IPS-NIHi11 (cell line): ENCODE data around the gene TAS1R2.
"Not testable (repeated sequence)": the region's sequence is repeated elsewhere in the genome, so short reads cannot be mapped to it uniquely, and the experiment has no call there.

ENCODE experiments used
- DNase-seq: peaks from one replicate; pipeline ENCODE4 v3.0.0; 2012; ENCODE audit warnings: mixed read lengths, low spot score

TAS1R2 gene

GRCh38 chr1:18859560-18859959 lies at the start of gene TAS1R2:
TSS of gene TAS1R2 (minus strand) at chr1:18859660. CDS start at chr1:18859660, 0 bp downstream.
- DNase-seq, result no peak

GRCh38 chr1:18907917-18908845 lies 48.7 kb upstream of the TAS1R2 start:
- no peak for DNase-seq

DNA sequence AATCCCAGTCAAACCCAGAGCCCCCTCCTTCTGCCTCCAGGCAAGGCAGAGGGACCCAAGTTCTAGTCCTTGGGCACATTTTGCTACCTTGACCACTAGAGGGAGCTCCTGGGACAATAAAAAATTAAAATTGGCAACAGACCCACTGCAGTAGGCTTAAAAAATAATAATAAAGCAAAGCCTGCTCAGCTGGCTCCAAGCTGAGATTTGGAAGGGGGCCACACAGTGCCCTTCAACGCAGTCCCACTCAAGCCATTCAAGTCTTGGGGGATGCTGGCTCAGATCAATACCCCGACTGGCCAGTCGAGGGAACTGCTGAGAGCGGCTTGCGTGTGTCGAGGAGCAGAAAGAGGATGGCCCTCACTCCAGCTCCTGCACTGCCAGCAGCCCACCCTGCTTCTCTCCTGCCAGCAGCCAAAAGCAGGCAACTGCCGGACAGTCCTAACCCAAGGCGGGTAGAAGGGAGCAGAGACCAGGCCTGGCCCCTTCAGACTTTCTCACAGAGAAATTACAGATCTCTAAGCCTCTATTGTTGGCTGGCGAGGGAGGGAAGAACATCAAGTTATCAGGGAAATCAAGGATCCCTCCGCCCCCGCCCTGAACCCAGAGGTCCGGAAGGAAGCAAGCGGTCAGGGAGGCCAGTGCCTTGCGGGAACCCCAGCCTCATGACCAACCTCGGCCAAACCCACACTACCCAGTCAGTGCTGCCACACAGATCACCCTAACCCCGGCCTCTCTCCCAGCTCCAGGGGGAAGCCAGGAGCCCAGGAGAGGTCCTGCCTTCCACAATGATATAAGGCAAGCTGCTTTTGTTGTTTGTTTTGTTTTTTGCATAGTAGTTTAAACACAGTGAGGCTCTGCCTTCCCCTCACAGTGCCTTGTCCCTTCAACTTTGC lies 47.8 kb upstream of the TAS1R2 start:
- DNase-seq, result peak; percentile 70

GRCh38 chr1:18903291-18903756 lies 43.9 kb upstream of the TAS1R2 start:
- no peak for DNase-seq

DNA sequence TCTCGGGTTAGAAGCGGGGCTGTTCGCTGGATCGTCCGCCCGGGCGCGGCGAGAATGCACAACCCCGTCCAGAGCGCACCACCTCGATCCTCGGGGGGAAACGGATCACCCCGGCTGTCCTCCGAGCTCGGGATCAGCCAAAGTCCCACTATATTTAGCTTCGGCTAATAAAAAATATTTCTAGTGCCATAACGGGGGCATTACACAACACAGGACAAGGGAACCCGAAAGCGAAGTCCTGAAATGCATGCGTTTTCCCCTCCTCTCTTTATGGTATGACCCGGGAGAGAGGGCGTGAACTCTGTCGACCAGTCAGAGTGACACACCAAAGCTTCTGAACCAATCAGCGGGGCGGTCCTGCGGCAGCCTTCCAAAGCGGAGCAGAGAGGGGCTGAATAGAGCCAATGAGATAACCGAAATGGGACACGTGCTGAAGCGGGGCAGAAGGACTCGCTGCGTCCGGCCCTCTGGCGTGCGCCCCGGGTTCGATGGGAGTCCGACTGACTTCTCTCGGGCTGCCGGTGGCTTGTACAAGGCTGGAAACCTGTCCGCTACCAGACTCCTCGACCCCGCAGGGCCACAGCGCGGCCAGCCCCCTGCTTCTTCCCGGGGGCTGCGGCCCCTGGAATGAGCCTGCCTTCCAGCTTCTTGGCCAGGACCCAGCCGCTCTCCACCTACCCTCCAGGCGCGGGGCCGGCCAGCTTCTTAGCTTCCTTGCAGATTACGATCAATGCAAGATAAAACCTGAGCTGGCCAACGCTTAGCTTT lies 43.2 kb upstream of the TAS1R2 start, which contains the start of gene ALDH4A1:
ALDH4A1 (minus strand) TSS at position 33 of the 768 bp plus-strand sequence; CDS start at position 1, 32 bp downstream.
- peak; percentile 99 for DNase-seq

DNA sequence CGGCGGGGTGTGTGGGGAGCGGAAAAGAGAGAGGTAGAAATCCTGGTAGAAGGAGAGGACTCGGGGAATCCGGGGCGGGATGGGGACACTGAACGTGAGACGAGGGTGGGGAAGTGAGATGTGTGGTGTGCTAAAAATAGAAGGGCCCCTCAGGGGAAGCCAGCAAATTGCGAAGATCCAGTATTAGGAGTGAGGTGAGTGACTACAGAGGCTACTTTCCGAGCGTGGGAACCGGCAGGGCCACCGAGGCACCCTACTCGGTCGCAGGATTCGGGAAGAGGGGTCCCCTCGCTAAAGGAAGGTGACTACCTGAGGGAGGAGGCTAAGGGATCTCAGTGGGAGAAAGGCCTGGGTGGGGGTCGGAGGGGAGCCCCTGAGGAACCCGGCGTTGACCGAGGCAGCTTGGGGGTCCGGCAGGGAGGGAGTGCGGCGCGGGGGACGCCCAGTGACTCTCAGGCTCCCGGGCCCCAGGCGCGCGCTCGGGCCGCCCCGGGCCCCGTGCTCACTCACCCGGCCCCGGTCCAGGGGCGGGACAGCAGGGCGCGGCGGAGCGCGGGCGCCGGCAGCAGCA lies 42.6 kb upstream of the TAS1R2 start:
- DNase-seq, result no peak

DNA sequence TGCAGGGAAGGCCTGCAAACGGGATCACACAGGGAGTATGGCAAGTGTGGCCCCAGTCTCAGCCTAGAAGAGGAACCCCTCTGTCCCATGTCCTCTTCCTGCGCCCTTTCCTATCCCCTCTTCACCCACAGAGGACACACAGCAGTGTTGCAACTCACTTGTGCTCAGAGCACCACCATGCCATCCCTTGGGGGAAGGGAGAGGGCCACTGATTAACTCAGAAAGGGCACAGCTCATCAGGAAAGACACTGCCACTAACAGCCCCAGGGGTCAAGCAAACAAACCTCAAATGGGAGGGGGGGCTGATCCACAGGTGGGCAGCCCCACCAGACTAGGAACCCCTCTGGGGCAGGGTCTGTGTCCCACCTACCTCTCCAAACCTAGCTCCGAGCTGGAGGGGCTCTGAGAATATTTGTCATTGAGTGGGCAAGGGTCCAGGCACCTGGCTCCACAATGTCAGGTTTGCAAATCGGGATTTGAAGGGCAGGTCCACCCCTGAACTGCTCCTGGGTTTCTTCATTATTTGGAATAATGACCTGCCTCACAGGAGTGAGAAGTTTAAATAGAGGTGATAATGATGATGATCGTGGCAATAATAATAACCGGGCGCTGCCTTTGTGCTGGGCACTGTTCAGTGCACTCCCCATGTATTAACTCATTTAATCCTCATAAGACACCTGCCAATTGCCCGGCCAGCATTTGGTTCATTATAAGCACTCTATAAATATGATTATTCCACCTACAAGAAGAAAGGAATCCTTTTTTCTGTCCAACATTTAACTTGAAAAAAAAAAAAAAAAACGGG lies 41.9 kb upstream of the TAS1R2 start:
- no peak for DNase-seq

DNA sequence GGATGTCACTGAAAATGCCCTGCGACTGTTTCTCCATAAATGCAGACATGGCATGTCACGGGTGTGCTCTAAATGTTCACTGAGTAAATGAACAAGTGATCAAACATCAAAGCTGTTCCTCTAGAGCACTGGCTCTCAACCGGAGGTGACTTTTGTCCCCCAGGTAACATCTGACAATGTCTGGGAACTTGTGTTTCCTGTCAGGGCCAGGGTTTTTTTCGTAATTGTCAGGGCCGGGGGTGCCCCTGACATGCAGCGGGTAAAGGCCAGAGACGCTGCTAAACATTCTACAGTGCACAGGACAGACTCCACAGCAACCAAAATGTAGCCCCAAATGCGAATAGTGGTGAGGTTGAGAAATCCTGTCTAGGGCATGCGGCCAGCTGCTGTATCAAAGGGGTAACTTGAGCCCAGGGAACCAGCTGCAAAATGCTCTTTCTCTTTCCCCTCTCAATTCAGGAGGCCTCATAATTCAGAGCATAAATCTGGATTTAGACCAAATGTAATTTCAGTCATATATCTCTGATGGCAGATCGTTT lies 40.9 kb upstream of the TAS1R2 start:
- no peak for DNase-seq

DNA sequence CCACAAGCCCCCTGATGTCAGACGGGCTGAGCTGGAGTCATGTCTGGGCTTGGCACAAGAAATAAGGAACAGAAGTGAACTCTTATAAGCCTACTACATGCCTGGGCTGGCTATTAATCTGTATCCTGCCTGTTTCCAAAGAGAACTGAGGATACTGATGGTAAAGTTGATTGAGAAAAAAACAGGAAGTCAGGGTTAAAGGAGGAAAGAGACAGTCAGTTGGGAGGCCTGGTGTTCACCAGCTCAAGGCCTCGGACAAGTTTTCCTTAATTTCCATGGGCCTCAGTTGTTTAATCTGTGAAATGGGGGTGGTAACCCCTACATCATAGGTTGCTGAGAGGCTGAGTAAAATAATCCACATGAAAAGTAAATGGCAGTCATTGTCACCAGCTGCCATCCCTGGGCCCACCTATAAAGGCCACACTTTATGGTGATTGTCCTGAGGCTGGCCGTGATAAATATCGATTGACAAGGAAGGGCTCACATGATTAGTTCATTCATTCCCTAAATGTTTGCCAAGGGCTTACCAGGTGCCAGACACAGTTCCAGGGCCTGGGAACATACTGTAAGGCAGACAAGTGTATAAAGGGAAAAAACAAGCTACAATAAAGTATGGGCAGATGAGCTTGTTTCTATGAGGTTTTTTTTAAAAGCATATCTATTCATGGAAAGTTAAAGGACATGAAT lies 40.0 kb upstream of the TAS1R2 start:
- DNase-seq, result no peak

DNA sequence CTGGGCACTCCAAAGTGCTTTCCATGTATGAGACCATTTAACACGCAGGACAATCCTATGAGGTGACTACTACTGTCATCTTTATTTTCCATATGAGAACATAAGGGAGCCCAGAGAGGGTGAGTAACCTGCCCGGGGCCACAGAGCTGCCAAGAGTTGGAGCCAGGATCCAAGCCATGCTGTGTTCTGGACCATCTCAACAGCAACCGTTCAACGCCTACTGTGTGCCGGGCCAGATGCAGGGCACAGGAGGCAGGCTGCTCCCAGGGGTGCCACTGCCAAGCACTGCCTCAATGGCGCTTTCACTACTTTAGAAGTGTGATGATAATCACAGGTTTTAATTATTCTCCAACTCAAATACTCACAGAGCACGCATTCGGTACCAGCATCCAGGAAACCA lies 39.1 kb upstream of the TAS1R2 start:
- no peak for DNase-seq

- no peak for DNase-seq
These were observed 35.9 kb upstream of the TAS1R2 start for GRCh38 chr1:18895317-18895716.

DNA sequence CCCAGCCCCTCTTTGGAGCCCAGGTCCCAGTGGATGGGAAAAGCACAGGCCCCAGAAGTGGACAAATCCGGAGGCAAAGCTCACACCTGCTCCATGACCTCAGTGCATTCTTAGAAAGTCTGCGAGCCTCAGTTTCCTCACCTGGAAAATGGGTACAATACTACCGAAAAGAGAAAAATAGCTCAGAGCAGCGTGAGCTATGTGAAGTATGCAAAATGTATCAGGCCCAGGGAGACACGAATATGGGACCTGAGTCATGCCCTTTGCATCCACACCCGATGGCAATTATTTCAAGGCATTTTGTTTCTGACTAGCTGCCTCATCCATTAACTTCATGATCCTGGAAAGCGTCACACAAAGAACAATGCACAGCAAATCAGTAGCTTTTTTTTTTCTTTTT lies 33.7 kb upstream of the TAS1R2 start:
- no peak for DNase-seq

- DNase-seq, result not testable (repeated sequence)
These were observed 32.4 kb upstream of the TAS1R2 start for GRCh38 chr1:18891858-18892257.

DNA sequence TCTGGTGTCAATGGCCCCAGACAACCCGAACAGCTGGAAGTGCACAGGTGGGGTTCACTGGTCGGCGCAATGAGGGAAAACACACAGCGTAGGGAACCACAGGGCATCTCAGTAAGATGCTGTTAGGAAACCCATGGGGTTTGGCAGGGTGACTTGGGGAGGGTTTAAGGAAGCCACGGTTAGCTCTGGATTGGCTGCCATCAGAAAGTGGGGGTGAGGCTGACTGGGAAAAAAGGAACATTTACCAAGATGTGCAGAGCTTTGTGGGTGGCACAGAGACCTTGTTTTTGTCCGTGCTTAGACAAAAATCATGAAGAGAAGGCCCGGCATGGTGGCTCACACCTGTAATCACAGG lies 31.9 kb upstream of the TAS1R2 start:
- DNase-seq, result no peak

- no peak for DNase-seq
These were observed 31.4 kb upstream of the TAS1R2 start for GRCh38 chr1:18890706-18891425.

GRCh38 chr1:18886003-18886335 lies 26.5 kb upstream of the TAS1R2 start:
- no peak for DNase-seq

GRCh38 chr1:18885311-18886002 lies 26.0 kb upstream of the TAS1R2 start:
- DNase-seq, result no peak

GRCh38 chr1:18884727-18885126 lies 25.3 kb upstream of the TAS1R2 start:
- no peak for DNase-seq

DNA sequence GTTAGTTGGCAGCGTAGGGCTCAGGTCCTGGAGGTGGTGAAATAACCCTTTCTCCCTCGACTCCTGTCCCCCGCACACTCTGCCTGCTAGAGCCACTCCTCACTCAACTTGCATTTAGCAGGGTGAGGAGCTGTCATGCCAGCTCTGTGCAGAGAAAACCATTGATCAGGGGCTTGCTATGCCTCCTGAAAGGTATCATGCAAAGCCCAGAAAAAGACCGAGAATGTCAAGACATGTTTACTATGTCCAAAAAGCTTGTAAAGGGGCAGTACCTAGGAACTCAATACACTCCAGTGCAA lies 24.9 kb upstream of the TAS1R2 start:
- no peak for DNase-seq
